ENCODE results near the gene SBF2. TPM values are rescaled to one million over a fixed set of nuclear protein-coding genes. Genes with fewer than 3 reads are reported as not detected.

The SBF2 gene
- total and polyA plus RNA-seq, 11 donors, result 10.4 to 33.9 (median 20.9) TPM

GRCh38 chr11:9787260-9787659 lies 506.8 kb downstream of the SBF2 start:
- Histone ChIP-seq H3K36me3 (peaks cover 0 to 72% (median 59%) of the 10 kb centered on the region in 9 donors), H3K27me3 (no peaks in the 10 kb centered on the region), H3K4me1 (peaks cover 0 to 25% (median 8%) of the 10 kb centered on the region in 12 donors), H3K4me3 (no peak overlapping the region), H3K9me3 (no peaks in the 10 kb centered on the region), H3K27ac (peak overlapping the region in 4 of 12 donors; percentile 8 to 42 (median 40))
- DNase-seq (no peak), ATAC-seq (no peak)
- 89 to 92% (median 91%) methylated on average over 5 of the region's 5 CpGs for WGBS, 4 donors
- intact Hi-C loops (cut with DNase I), result no loop called here
- no peak for TF ChIP-seq POLR2A (IDR thresholded peaks at IDR 0.05)
- TF ChIP-seq, protein P1, sequence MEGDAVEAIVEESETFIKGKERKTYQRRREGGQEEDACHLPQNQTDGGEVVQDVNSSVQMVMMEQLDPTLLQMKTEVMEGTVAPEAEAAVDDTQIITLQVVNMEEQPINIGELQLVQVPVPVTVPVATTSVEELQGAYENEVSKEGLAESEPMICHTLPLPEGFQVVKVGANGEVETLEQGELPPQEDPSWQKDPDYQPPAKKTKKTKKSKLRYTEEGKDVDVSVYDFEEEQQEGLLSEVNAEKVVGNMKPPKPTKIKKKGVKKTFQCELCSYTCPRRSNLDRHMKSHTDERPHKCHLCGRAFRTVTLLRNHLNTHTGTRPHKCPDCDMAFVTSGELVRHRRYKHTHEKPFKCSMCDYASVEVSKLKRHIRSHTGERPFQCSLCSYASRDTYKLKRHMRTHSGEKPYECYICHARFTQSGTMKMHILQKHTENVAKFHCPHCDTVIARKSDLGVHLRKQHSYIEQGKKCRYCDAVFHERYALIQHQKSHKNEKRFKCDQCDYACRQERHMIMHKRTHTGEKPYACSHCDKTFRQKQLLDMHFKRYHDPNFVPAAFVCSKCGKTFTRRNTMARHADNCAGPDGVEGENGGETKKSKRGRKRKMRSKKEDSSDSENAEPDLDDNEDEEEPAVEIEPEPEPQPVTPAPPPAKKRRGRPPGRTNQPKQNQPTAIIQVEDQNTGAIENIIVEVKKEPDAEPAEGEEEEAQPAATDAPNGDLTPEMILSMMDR (IDR thresholded peaks at IDR 0.05), result no peak

GRCh38 chr11:9784602-9785315 lies 509.3 kb downstream of the SBF2 start:
- 65 to 69% (median 66%) methylated on average over 6 of the region's 6 CpGs for WGBS, 4 donors
- Histone ChIP-seq H3K9me3 (no peaks in the 10 kb centered on the region), H3K36me3 (peaks cover 0 to 93% (median 80%) of the 10 kb centered on the region in 9 donors), H3K4me1 (peaks cover 0 to 21% (median 5%) of the 10 kb centered on the region in 12 donors), H3K4me3 (no peak overlapping the region), H3K27me3 (no peaks in the 10 kb centered on the region), H3K27ac (peak overlapping the region; percentile 22 to 69 (median 55))
- peak in 1 of 5 donors; percentile 12 for DNase-seq
- peak; percentile 63 to 83 (median 74) for ATAC-seq
- intact Hi-C loops (cut with DNase I), result no loop called here
- no peak for TF ChIP-seq POLR2A (IDR thresholded peaks at IDR 0.05)
- TF ChIP-seq, protein P1 (IDR thresholded peaks at IDR 0.05), result no peak

GRCh38 chr11:9783986-9784385 lies 510.0 kb downstream of the SBF2 start:
- Histone ChIP-seq H3K4me1 (peaks cover 0 to 21% (median 4%) of the 10 kb centered on the region in 12 donors), H3K9me3 (no peaks in the 10 kb centered on the region), H3K27ac (peak overlapping the region in 11 of 12 donors; percentile 7 to 69 (median 55)), H3K36me3 (peaks cover 0 to 93% (median 80%) of the 10 kb centered on the region in 9 donors), H3K4me3 (no peak overlapping the region), H3K27me3 (no peaks in the 10 kb centered on the region)
- ATAC-seq (peak in 1 of 4 donors; percentile 12), DNase-seq (no peak)
- TF ChIP-seq, protein P1 (IDR thresholded peaks at IDR 0.05), result no peak
- no peak for TF ChIP-seq POLR2A (IDR thresholded peaks at IDR 0.05)
- WGBS, 4 donors, result 82 to 91% (median 85%) methylated on average over 1 to 2 of the region's 2 CpGs
- intact Hi-C loops (cut with DNase I), result no loop called here

- H3K4me1 ChIP-seq, result peaks cover 0 to 15% (median 0%) of the 10 kb centered on the region in 12 donors
- no peak overlapping the region for H3K27ac ChIP-seq
- H3K4me3 ChIP-seq, result no peak overlapping the region
- ATAC-seq (no peak), DNase-seq (no peak)
- TF ChIP-seq, protein P1 (IDR thresholded peaks at IDR 0.05), result no peak
- TF ChIP-seq POLR2A (IDR thresholded peaks at IDR 0.05), result no peak
- no peaks in the 10 kb centered on the region for H3K27me3 ChIP-seq
- WGBS, 4 donors, result 96 to 97% (median 97%) methylated on average over 4 of the region's 4 CpGs
- peaks cover 0 to 74% (median 59%) of the 10 kb centered on the region in 9 donors for H3K36me3 ChIP-seq
- no peaks in the 10 kb centered on the region for H3K9me3 ChIP-seq
- intact Hi-C loops (cut with DNase I), result no loop called here
Observed at GRCh38 chr11:9780929-9781328, 513.1 kb downstream of the SBF2 start.
